GM18870 (cell line): Measurements from ENCODE around the gene FNDC7.
A peak's percentile ranks its signal among the peaks of the same experiment; 100 is the strongest.
"Not testable (repeated sequence)": the region's sequence is repeated elsewhere in the genome, so short reads cannot be mapped to it uniquely, and the experiment has no call there.

Experiments used
- ATAC-seq: cut with Tn5 transposase; IDR thresholded peaks from one replicate; pipeline ENCODE4 v1.9.1; 2021; ENCODE audit warnings: moderate library complexity; ENCODE audit not compliant: unreplicated experiment

The FNDC7 gene

GRCh38 chr1:108742253-108742652 is 29.5 kb downstream of the FNDC7 start:
- no peak for ATAC-seq

- ATAC-seq = no peak
These were observed 33.3 kb downstream of the FNDC7 start for GRCh38 chr1:108745980-108746381.

GRCh38 chr1:108746382-108747170 is 33.9 kb downstream of the FNDC7 start, which contains the start of gene STXBP3:
STXBP3 (plus strand) TSS chr1:108746674; CDS start chr1:108746738, 64 bp downstream.
- ATAC-seq = peak; percentile 84

GRCh38 chr1:108747171-108747850 is 34.6 kb downstream of the FNDC7 start:
- peak; percentile 19 for ATAC-seq

- no peak for ATAC-seq
These were observed 35.2 kb downstream of the FNDC7 start for GRCh38 chr1:108747898-108748297.

GRCh38 chr1:108749081-108749480 is 36.4 kb downstream of the FNDC7 start:
- ATAC-seq = no peak

- ATAC-seq = no peak
These were observed 37.9 kb downstream of the FNDC7 start for GRCh38 chr1:108750476-108751181.

GRCh38 chr1:108753363-108753762 is 40.7 kb downstream of the FNDC7 start:
- no peak for ATAC-seq

GRCh38 chr1:108758796-108759195 is 46.1 kb downstream of the FNDC7 start:
- ATAC-seq = no peak

- ATAC-seq = no peak
These were observed 54.4 kb downstream of the FNDC7 start for GRCh38 chr1:108767115-108767514.

GRCh38 chr1:108767708-108768107 is 55.0 kb downstream of the FNDC7 start:
- ATAC-seq = no peak

- no peak for ATAC-seq
These were observed 65.1 kb downstream of the FNDC7 start for GRCh38 chr1:108777839-108778238.

GRCh38 chr1:108779455-108779854 is 66.7 kb downstream of the FNDC7 start:
- ATAC-seq = no peak

GRCh38 chr1:108780937-108781574 is 68.3 kb downstream of the FNDC7 start:
- ATAC-seq = no peak

GRCh38 chr1:108781575-108781944 is 68.9 kb downstream of the FNDC7 start:
- ATAC-seq = not testable (repeated sequence)

- no peak for ATAC-seq
These were observed 72.6 kb downstream of the FNDC7 start for GRCh38 chr1:108785264-108785663.

- ATAC-seq = no peak
These were observed 73.2 kb downstream of the FNDC7 start for GRCh38 chr1:108785880-108786279.

GRCh38 chr1:108791790-108792189 is 79.1 kb downstream of the FNDC7 start:
- ATAC-seq = no peak
